Measurements from ENCODE around the gene CTF1.

GRCh38 chr16:30910427-30911029, 14.1 kb downstream of the CTF1 start:
- TF ChIP-seq GATA2 (IDR thresholded peaks at IDR 0.05; ENCODE audit: low read depth, low read length) (no peak), GATA3 (IDR thresholded peaks at IDR 0.05; ENCODE audit: low read depth, low read length) (no peak)
